Epithelial cell of proximal tubule (primary cell): Measurements from ENCODE around the gene HS6ST2. TPM values are rescaled to one million over a fixed set of nuclear protein-coding genes. Genes with fewer than 3 reads are reported as not detected.
A peak's percentile ranks its signal among the peaks of the same experiment; 100 is the strongest.

Source experiments
- DNase-seq: peaks from one replicate; pipeline ENCODE4 v3.0.0-alpha.2; 2011; ENCODE audit warnings: low read depth
- H3K4me3 ChIP-seq: 2 replicates; pipeline ENCODE4 v1.5.1; 2011; ENCODE audit warnings: low read depth, mild to moderate bottlenecking, low read length
- CTCF ChIP-seq: conservative IDR thresholded peaks from 2 replicates; pipeline ENCODE4 v1.5.1; 2012; ENCODE audit warnings: low read depth, mild to moderate bottlenecking, low read length
- total RNA-seq: library from RNA; depleted of rRNA; stranded (reverse); fragments of >200 nt; gene quantifications from 2 replicates; pipeline ENCODE4 v1.2.3, GENCODE V29; 2015

The HS6ST2 gene
- total RNA-seq, 1 donor from 2014 or later, result 9.2 TPM

- DNase-seq, result no peak
- TF ChIP-seq CTCF, result peak; percentile 75
- no peak overlapping the region for H3K4me3 ChIP-seq
These were observed 345.4 kb downstream of the HS6ST2 start for GRCh38 chrX:132612821-132613564.

GRCh38 chrX:132610536-132610935 is 347.9 kb downstream of the HS6ST2 start:
- no peak for DNase-seq
- no peak for TF ChIP-seq CTCF

GRCh38 chrX:132609362-132609848 is 349.0 kb downstream of the HS6ST2 start:
- DNase-seq, result no peak
- H3K4me3 ChIP-seq, result no peak overlapping the region
- no peak for TF ChIP-seq CTCF

More at GRCh38 chrX:132610536-132610935, 347.9 kb downstream of the HS6ST2 start:
- no peak overlapping the region for H3K4me3 ChIP-seq

GRCh38 chrX:132603700-132604286 is 354.6 kb downstream of the HS6ST2 start:
- no peak overlapping the region for H3K4me3 ChIP-seq
- no peak for DNase-seq
- TF ChIP-seq CTCF, result no peak

GRCh38 chrX:132602701-132603100 is 355.7 kb downstream of the HS6ST2 start:
- no peak for TF ChIP-seq CTCF
- no peak overlapping the region for H3K4me3 ChIP-seq
- no peak for DNase-seq

GRCh38 chrX:132594999-132595398 is 363.4 kb downstream of the HS6ST2 start:
- no peak overlapping the region for H3K4me3 ChIP-seq
- DNase-seq, result no peak
- TF ChIP-seq CTCF, result no peak
